GM18498 (cell line): ENCODE measurements around the gene HLA-DQA2.
"Not testable (repeated sequence)": the region's sequence is repeated elsewhere in the genome, so short reads cannot be mapped to it uniquely, and the experiment has no call there.

Experiments used
- ATAC-seq: cut with Tn5 transposase; IDR thresholded peaks from one replicate; pipeline ENCODE4 v1.9.1; 2021; ENCODE audit warnings: mild to moderate bottlenecking, moderate library complexity; ENCODE audit not compliant: unreplicated experiment

Gene HLA-DQA2

DNA sequence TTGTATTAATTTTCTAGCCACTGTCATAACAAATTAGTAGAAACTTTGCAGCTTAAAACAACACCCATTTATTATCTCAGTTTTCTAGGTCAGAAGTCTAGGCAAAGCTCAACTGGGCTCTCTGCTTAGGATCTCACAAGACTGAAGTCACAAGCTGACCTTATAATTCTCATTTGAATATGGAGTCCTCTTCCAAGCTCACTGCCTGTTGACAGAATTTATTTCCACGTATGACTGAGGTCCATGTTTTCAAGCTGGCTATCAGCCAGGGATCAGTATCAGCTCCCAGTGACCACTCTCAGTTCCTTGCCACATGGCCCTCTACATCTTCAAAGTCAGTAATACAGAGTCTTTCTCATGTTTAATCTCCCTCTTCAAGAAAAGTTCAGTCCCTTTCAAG, 33.9 kb downstream of the HLA-DQA2 start:
- no peak for ATAC-seq

DNA sequence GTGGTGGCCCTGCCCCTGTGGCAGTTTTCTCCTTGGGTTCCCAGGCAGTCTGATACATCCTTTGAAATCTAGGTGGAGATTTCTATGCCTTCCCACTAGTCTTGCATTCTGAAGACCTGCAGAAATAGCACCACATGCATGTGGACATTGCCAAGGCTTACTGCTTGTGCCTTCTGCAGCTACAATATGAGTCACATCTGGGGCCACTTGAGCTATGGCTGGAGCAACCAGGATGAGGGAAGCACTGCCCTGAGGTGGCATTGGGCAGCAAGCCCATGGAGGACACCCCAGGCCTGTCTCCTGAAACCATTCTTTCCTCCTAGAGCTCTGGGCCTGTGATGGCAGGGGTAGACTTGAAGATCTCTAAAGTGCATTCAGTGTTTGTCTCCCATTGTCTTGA, 37.8 kb downstream of the HLA-DQA2 start:
- ATAC-seq, result no peak

DNA sequence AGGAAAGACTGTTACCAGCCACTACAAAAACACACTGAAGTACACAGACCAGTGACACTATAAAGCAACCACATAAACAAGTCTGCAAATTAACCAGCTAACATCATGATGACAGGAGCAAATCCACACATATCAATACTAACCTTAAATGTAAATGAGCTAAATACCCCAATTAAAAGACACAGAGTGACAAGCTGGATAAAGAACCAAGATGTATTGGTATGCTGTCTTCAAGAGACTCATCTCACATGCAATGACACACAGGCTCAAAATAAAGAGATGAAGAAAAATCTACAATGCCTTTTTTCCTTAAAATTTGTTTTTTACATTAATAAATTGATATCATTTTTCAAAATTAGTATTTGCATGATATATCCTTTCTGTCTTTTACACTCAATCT, 41.7 kb downstream of the HLA-DQA2 start:
- ATAC-seq, result not testable (repeated sequence)

DNA sequence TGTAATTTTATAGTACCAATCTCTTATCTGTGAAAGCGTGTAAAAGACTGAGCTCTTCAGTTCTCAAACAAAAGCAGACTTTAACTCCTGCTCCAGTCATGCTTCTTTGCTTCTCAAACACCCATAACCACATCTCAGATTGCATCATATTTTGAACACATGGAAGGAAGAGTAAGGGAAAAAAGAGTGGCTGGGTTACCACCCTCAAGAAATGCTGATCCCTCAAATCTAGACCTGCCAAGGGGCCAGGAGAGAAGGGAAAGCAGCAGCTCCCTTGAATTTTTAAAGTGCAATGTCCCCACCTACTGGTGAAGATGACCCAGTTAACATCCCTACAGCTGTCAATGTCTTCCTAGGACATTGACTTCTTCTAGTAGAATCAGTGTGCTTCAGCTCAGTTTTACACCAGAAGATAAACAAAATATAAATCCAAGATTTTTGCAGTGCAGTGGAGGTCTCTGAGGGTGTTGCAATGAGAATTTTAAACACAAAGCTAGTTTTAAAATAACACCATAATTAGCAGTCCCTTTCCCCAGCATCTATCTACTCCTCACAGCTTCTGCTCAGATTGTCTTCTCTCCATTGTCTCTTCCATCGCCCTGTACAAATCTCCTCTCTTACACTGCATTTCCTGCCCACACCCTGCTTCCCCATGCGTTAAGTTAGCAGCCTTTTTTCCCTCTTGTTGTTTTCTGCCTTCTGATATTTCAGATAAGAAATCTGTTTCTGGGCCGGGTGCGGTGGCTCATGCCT, 44.8 kb downstream of the HLA-DQA2 start:
- no peak for ATAC-seq

GRCh38 chr6:32790306-32790705, 49.1 kb downstream of the HLA-DQA2 start:
- no peak for ATAC-seq

- ATAC-seq, result no peak
These were observed 51.8 kb downstream of the HLA-DQA2 start for GRCh38 chr6:32792901-32793435.

DNA sequence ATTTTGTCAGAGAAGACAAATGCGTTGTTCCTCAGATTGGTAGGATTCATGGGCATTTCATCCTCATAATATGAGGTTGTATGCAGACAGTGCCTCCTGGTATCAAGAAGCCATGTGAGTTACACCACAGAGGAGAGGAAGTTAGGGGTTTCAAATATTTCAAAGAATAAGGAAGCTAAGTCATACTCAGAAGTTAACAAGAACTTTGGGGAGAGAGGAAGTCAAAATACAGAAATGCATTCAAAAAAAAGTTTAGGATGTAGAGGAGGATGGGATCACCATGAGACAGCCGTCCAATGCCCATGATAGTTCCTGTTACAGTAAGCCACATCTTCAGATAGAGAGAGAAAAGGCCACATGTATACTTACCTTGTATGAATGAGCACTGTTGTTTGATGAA, 53.3 kb downstream of the HLA-DQA2 start:
- no peak for ATAC-seq
